HT-29 (cell line): ENCODE results near the gene RIPPLY1. TPM values are rescaled to one million over a fixed set of nuclear protein-coding genes. Genes with fewer than 3 reads are reported as not detected.

Source experiments
- DNase-seq: peaks from one replicate; pipeline ENCODE4 v3.0.0-alpha.2; 2015; ENCODE audit warnings: low spot score
- total RNA-seq: library from RNA; depleted of rRNA; stranded (reverse); fragments of >200 nt; shearing (Covaris generic); gene quantifications from 2 replicates; pipeline ENCODE4 v1.2.3, GENCODE V29; 2014; rRNA removed

The RIPPLY1 gene, protein sequence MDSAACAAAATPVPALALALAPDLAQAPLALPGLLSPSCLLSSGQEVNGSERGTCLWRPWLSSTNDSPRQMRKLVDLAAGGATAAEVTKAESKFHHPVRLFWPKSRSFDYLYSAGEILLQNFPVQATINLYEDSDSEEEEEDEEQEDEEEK
- total RNA-seq, result 0.28 TPM in 1 of 2 replicates, not detected in the other

DNA sequence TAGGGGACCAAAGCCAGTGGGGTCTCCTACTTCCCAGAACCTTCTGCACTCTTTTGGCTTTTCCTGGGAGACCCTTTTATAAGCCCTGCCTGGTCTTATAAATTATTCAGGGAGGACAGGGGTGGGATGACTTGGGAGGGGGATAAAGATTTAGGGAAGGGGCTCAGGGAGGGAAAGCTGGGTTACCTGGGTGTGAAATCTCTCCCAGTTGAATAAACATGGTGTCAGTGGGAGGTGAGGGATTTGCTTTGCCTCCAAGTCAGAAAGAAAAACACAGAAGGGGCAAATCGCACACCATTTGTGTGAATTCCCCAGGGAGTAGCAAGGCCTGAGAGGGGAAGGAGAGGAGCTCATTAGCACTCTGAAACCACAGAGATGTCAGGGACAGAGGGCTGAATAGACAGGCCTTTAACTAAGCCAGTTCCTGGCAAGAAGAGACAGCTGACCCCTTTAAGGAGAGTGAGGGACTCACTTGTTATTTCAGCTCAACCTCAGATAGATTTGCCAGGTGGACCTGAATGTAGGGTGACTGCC is at the start of gene RIPPLY1:
Gene RIPPLY1 (minus strand): TSS at position 51 of the 534 bp plus-strand sequence. CDS start 54 bp downstream, outside the sequence.
- no peak for DNase-seq

DNA sequence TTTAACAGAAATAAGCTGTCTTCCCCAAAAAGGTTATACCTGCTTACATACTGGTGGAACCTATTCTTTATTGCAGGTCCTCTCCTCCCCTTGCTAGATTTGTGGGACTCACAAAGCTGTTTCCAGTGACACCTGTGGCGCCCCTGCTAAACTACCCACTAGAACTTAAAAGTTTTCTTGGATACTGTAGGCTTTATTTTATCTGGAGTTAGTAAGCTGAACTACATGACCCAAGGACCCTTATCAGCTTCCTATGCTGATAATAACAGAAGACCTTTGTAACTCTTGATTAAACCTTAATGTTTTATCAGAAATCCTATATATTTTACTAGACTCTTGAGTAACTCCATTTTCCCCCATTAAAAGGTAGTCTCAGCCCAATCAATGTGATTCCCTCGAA is 49.4 kb upstream of the RIPPLY1 start:
- DNase-seq, result no peak

DNA sequence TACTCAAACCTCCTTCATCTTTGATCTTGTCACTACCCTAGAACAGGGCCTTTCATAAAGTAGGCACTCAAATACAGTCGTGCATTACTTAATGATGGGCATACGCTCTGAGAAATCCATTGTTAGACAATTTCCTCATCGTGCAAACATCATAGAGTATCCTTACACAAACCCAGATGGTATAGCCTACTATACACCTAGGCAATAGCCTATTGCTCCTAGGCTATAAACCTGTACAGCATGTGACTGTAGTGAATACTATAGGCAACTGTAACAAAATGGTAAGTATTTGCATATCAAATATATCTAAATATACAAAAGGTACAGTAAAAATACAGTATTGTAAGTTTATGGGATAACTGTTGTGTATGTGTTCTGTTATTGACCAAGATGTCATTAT is 48.9 kb upstream of the RIPPLY1 start:
- DNase-seq, result no peak

DNA sequence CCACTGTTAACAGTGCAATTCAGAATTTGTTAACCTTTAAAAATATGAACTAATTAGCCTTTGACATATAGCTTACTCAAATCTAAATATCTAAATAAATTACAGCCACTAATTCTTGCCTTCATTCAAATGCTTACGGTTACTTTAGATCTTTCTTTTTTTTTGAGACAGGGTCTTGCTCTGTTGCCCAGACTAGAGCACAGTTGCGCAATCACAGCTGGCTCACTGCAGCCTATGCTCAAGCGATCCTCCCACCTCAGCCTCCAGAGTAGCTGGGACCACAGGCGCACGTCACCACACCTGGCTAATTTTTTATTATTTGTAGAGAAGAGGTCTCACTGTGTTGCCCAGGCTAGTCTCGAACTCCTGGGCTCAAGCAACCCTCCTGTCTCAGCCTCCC is 48.1 kb upstream of the RIPPLY1 start:
- no peak for DNase-seq

DNA sequence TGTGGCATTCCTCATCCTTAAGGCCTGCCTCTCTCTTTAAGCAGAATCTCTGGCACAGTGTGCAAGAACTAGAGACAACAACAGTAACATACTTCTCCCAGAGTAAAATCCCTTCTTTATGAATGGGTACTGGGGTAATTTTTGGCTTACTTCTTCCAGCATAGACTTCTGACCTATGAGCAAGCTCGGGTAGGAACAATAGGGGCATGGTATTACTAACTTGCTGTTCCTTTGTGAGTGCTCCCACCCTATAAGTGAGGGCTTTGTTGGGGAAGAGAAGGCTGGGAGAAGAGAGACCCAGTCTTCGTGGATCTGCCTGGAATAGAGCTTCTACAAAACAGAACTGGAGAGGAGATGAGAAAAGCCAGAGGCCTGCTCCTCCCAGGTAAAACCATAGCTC is 47.2 kb upstream of the RIPPLY1 start:
- no peak for DNase-seq

DNA sequence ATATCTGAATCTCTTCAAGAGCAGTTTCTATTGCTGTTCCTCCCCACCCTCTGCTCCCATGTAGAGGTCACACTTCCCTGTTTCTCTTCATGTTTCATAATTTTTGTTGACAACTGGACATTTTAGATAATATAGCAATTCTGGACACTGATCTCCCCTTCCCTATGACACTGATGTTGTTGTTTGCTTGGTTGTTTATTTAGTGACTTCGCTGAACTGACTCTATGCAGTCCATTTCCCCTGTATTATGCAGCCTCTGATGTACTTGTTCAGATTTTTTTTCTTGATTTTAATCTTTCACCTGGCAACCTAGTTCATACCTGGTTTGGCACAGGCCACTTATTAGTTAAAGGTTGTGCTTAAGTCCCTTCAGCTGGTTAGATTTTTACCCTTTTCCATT is 46.2 kb upstream of the RIPPLY1 start:
- DNase-seq, result no peak

DNA sequence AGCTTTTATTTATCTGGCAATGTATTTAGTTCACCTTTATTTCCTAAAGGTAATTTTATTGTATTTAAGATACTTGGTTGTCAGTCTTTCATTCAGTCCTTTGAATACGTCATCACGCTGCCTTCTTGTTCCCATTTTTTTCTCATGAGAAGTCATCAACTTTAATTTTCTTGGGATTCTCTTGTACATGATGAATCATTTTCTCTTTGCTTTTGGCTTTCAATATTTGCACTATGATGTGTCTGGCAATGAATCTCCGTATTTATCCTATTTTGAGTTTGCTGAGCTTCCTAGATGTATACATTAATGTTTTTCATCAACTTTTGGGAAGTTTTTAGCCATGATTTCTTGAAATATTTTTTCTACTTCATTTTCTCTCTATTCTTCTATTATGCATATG is 45.5 kb upstream of the RIPPLY1 start:
- no peak for DNase-seq

DNA sequence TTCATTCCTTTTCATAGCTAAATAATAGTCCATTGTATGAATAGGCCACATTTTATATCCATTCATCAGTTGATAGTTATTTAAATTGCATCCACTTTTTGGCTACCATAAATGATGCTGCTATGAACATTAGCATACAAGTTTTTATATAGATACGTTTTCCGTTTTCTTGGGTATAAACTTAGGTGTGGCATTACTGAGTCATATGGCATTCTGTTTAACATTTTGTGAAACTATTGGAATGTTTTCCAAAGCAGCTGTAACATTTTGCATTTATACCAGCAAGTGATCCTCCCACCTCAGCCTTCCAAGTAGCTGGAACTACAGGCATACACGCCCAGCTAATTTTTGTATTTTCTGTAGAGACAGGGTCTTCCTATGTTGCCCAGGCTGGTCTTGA is 43.3 kb upstream of the RIPPLY1 start:
- no peak for DNase-seq

DNA sequence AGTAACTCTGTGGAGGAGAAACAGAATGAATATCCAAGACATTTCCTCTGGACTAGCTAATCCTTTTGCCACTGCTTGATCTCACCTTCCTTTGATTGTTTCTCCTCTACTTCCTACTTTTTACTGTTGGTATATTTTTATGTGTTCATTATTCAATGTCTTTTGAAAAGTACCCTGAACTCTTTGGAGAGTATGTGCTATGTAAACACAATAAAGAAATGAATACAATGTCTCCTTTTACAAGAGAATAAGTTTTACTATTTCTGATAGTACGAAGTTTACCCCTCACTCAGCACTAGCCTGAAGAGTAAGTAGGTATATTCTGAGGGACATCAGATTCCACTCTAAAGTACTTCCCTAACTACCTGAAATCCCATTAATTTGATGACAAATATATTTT is 36.9 kb upstream of the RIPPLY1 start:
- DNase-seq, result no peak

DNA sequence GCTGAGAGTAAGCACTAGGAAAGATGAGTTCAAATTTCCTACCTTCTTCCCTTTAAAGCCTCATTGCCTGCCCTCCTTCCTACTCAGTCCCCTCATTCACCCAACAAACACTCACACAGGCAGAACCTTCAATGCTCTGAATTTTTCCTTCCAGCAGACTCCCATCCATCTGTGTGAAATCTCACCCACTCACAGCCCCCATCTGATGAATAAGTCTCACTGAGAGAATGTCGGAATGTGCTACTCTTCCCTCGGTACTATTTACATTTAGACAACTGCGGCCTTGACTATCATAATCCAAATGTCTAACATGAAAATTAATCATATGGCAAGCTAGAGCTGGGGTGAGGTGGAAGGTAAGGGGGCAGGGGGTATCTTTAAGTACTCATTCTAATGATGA is 36.4 kb upstream of the RIPPLY1 start:
- no peak for DNase-seq

DNA sequence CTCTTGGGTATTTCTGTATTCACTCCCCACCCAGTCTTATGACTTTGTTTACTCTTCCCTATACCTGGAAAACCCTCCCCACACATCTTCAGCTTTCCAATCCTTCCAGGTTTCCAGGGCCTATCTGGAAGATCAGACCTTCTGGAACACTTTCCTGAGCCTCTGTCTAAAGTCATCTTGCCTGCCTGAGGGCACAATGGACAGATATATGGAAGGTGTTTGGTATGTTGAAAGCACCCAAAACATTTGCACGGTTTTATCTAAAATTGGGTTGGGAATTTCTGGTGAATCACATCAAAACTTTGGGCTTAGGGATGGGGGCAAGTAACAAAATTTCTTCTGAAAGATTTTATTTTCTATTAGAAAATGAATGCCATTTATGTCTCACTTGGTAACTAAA is 33.1 kb upstream of the RIPPLY1 start:
- DNase-seq, result no peak

DNA sequence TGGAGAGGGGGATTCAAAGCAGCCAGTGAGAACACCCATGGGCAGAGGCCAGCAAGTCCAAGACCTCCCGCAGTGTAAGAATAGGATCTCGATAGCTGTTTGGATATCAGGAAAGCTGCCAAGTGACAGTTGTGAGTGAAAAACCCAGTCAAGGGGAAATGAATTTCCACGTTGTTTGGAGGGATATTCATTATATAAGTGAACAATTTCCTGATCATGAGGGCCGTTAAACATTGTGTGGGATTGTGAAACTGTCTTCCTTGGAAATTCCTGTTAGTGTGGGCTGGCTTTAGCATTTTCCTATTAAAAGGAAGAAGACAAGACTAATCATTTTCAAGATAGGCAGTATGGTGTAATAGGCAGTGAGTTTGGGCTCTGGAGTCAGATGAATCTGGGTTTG is 32.0 kb upstream of the RIPPLY1 start:
- no peak for DNase-seq

DNA sequence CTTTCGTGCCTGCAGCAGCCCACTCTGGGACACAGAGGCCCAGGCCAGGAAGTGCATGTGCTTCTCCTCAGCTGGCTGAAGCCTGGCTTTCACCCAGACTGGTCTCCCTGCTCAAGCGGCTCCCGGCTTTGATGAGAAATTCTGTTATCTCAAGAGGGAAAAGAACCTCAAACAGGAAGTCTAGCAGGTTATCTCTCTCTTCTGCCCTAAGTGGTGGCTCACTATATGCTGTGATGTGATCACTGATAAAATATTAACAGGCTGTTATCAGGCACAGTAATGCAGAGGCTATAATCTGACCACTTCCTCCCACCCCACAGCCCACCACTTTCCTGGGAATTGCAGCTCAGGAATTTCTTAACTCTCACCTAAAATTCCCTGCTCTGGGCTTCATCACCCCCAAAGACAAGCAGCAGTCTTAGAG is 30.4 kb upstream of the RIPPLY1 start:
- DNase-seq, result peak; percentile 27

DNA sequence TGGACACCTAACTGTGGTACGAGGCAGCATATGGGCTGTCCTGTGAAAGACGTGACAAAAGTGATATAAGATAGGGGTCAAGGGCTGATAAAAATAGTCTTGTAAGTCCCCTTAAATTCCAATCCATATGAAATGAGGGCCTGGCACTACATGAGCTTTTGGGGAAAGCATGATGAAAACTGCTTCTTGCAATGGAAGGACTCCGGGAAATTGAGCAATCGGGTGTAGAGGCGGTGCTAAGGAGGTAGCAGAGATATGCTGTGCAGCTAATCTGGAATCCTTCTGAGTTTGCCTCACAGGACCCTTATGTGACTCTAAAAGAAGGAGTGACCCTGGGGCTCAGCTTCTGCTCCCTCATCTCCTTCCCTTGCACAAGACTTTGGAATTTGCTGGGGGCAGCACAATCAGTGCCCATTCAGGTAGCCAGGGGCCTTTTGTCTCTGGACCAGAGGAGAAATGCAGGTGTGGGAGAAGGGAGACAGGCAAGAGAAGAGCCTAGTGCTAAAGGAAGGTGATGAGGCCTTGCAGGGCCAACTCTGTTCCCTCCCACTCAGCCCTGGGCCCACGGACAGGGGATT is 29.9 kb upstream of the RIPPLY1 start:
- DNase-seq, result peak; percentile 17

DNA sequence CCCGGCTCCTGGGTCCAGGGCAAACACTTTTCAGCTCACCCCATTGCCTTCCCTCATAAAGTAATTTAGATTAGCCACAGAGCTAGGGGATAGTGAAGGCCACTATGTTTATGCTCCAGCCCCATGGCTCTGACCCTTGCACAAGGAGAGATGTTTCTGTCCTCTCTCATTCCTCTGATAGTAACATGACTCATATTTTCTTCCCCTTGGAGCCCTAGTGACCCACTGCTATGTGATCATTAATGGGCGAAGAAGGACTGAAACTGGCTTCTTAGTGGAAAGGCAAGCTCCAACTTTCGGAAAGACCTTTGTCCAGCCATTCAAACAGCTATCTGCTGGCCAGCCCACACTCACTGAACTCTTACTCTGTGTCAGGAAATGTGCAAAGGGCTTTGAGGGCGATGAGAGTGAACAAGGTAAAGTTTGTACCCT is 29.4 kb upstream of the RIPPLY1 start:
- peak; percentile 51 for DNase-seq

DNA sequence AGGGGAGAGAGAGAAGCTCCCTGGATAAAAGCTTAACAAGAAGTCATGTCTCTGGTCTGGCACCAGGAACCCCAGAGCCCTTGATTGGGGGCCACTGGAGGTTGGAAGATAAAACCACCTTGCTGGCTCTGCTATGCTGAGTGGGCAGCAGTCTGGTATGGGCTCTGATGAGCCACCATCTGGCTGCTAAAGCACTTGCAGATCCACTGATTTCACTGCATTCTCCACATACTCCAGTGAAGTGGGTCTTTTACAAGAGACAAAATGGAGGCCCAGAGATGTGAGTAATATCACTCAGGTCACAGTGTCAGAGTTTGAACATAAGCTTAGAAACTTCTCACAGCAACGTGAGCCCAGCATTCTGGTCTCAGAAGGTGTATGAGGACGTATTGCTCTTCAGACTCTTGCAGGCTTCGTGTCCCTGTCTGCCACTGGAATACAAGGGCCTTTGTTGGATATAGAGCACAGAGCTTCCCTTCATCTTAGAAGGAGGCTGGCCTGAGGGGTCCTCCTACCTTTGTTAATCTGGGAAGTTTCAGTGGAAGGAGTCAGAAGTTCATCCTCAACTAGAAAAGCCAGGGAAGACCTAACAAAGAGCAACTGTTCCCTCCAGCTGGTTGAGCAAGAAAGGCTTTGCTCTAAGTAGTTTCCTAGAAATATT is 28.8 kb upstream of the RIPPLY1 start:
- peak; percentile 51 for DNase-seq

DNA sequence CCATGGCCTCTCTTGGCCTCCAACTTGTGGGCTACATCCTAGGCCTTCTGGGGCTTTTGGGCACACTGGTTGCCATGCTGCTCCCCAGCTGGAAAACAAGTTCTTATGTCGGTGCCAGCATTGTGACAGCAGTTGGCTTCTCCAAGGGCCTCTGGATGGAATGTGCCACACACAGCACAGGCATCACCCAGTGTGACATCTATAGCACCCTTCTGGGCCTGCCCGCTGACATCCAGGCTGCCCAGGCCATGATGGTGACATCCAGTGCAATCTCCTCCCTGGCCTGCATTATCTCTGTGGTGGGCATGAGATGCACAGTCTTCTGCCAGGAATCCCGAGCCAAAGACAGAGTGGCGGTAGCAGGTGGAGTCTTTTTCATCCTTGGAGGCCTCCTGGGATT is 25.1 kb upstream of the RIPPLY1 start:
- DNase-seq, result no peak

DNA sequence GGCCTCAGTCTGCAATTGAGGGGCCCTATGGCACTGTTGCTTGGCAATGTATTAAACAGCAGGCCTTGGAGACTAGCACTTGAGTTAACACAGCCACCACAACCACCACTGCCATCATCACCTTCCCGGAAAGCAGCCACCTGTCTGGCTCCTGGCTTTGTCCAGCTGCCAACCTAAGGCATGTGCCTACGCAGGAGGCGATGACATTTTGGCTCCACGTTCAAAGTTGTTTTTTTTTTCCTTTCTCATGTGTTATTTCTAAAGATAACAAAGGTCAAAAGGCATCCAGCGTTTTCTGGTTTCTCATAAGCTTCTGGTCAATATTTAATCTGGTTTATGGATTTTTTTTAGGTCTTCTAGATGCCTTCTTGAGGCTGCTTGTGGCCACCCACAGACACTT is 24.6 kb upstream of the RIPPLY1 start:
- DNase-seq, result peak; percentile 60

DNA sequence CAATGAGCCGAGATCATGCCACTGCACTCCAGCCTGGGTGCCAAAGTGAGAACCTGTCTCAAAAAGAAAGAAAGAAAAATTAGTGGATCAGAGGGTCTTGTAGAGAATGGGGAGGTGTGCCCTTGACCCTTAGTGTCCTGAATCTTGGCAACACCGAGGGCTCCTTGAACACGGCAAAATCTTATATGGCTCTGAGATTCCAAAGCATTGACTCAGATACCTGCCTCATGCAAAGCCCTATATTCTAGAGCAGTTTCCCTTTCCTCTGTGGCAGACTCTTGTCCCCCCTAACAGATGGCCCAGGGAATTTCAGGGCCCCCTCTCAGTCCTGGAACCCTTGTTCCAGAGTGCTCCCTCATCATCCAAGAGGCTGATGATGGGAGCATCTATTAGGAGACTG is 23.9 kb upstream of the RIPPLY1 start:
- DNase-seq, result no peak

DNA sequence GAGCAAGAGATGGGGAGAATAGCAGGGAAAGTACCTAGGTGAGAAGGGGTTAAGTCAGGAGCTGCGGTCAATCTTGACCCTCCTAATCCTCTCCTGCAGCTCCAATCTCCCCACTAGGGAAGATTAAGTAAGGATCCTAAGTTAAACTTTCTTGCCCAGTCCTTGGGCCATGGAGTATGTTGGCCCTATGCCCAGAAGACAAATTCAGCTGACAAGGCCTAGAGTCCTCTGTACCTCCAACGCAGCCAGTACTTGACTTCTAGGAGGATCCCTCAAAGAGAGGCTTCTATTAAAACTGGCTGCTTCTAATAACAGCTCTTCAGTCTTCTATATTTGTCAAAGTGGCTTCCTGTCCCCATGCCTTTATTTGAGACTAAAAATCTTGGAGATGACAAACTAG is 18.5 kb upstream of the RIPPLY1 start:
- DNase-seq, result no peak

DNA sequence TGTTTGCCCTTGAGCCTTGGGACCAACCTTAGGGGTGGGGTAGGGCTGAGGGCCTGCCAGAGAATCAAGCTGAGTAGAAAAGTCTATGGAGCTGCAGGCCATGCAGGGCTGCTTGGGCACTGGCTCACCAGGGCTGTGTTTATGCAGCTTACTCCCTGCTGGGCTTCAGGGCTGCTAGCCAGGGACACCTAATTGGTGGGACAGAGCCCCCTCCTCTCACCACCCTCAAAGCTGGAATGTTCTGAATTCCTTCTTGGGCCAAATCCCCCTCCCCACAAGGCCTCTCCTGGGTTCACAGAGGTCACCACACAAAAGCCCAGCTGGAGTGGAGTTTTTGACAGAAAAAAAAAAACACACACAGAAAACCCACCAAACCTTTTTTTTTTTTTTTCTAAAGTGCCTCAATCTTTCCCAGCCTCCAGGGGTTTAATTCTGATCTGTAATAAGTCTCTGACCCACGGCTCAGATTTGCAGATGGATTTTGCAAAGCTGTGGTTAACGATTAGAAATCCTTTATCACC is 16.9 kb upstream of the RIPPLY1 start, which contains the start of gene CLDN2:
Gene CLDN2 (plus strand): TSS at position 471 of the 521 bp plus-strand sequence. CDS start 7,827 bp downstream, outside the sequence.
- no peak for DNase-seq

DNA sequence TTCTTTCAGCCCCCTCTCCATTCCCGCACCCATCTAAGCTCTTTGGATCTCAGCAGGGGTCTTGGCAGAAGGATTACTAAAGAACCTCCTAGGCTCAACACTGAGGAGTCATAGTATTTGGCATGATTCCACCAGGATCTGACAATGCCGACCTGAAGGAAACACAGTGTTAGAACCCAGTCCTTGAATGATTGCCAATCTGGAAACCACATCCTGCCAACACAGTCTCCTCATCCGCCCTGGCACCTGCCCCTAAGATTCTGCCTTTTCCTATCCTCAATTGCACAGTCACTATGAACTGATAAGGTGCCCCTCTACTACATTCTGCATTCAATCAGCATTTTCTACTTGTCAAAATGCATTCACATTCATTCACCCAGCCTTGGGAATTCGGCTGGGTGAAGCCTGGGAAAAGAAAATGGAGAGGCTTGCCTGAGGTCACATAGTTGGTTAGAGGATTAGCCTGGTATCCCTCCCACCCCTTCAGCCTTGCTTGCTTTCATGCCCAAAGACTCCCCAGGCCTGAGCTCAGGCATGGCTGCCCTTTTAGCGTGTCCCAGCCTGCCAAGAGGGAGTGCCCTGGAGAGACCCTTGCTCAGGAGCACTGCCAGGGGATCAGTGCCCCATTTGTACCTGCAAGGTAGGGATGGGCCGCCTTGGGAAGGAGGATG is 14.8 kb upstream of the RIPPLY1 start:
- peak; percentile 89 for DNase-seq
